Endothelial cell (in vitro differentiated cells): ENCODE results near the gene CDK6. TPM values are rescaled to one million over a fixed set of nuclear protein-coding genes. Genes with fewer than 3 reads are reported as not detected.
"Not testable (repeated sequence)": the region's sequence is repeated elsewhere in the genome, so short reads cannot be mapped to it uniquely, and the experiment has no call there.

Experiments
- DNase-seq: peaks from one replicate; pipeline ENCODE4 v3.0.0; 2021; ENCODE audit warnings: low spot score
- H3K27ac Mint-ChIP-seq: one replicate; pipeline ENCODE4 v1.8.0; 2021; ENCODE audit warnings: mixed read lengths, inconsistent platforms; ENCODE audit not compliant: unreplicated experiment
- H3K27me3 Mint-ChIP-seq: one replicate; pipeline ENCODE4 v1.8.0; 2021; ENCODE audit warnings: mild to moderate bottlenecking, moderate library complexity, mixed read lengths, inconsistent platforms; ENCODE audit not compliant: unreplicated experiment
- H3K36me3 Mint-ChIP-seq: one replicate; pipeline ENCODE4 v1.8.0; 2021; ENCODE audit warnings: mild to moderate bottlenecking, low read depth, mixed read lengths, inconsistent platforms; ENCODE audit not compliant: unreplicated experiment
- H3K4me1 Mint-ChIP-seq: one replicate; pipeline ENCODE4 v1.8.0; 2021; ENCODE audit warnings: mild to moderate bottlenecking, mixed read lengths, inconsistent platforms; ENCODE audit not compliant: unreplicated experiment
- H3K4me3 Mint-ChIP-seq: one replicate; pipeline ENCODE4 v1.8.0; 2021; ENCODE audit warnings: mild to moderate bottlenecking, mixed read lengths, inconsistent platforms; ENCODE audit not compliant: unreplicated experiment
- H3K9me3 Mint-ChIP-seq: one replicate; pipeline ENCODE4 v1.8.0; 2021; ENCODE audit warnings: mixed read lengths, inconsistent platforms; ENCODE audit not compliant: unreplicated experiment
- total RNA-seq: library from RNA; stranded (reverse); fragmentation: NEBNext Ultra II Directional; extraction: Animal tissue kit (Norgen Biotek cat#: 25700); gene quantifications from one replicate; pipeline ENCODE4 v1.2.1, GENCODE V29; 2021; ENCODE audit not compliant: unreplicated experiment
- TF ChIP-seq, protein P1 (sequence below): fragments of 200-600 bp; sonication (generic); IDR thresholded peaks from one replicate; pipeline ENCODE4 v1.5.0; 2021; ENCODE audit warnings: antibody characterized with exemption; ENCODE audit not compliant: unreplicated experiment

Gene CDK6
- total RNA-seq, 1 donor from 2014 or later = 32.6 TPM

- Mint-ChIP-seq H3K4me1 (no peaks in the 10 kb centered on the region), H3K27me3 (no peaks in the 10 kb centered on the region), H3K27ac (no peak overlapping the region), H3K9me3 (no peaks in the 10 kb centered on the region), H3K4me3 (no peak overlapping the region), H3K36me3 (no peaks in the 10 kb centered on the region)
- no peak for DNase-seq
- TF ChIP-seq, protein P1, sequence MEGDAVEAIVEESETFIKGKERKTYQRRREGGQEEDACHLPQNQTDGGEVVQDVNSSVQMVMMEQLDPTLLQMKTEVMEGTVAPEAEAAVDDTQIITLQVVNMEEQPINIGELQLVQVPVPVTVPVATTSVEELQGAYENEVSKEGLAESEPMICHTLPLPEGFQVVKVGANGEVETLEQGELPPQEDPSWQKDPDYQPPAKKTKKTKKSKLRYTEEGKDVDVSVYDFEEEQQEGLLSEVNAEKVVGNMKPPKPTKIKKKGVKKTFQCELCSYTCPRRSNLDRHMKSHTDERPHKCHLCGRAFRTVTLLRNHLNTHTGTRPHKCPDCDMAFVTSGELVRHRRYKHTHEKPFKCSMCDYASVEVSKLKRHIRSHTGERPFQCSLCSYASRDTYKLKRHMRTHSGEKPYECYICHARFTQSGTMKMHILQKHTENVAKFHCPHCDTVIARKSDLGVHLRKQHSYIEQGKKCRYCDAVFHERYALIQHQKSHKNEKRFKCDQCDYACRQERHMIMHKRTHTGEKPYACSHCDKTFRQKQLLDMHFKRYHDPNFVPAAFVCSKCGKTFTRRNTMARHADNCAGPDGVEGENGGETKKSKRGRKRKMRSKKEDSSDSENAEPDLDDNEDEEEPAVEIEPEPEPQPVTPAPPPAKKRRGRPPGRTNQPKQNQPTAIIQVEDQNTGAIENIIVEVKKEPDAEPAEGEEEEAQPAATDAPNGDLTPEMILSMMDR = no peak
These were observed 38.2 kb upstream of the CDK6 start for GRCh38 chr7:92874567-92874966.

GRCh38 chr7:92873776-92874175 is 37.4 kb upstream of the CDK6 start:
- no peaks in the 10 kb centered on the region for H3K9me3 Mint-ChIP-seq
- no peak overlapping the region for H3K27ac Mint-ChIP-seq
- H3K4me1 Mint-ChIP-seq = no peaks in the 10 kb centered on the region
- TF ChIP-seq, protein P1 = no peak
- DNase-seq = no peak
- H3K4me3 Mint-ChIP-seq = no peak overlapping the region
- H3K36me3 Mint-ChIP-seq = no peaks in the 10 kb centered on the region
- no peaks in the 10 kb centered on the region for H3K27me3 Mint-ChIP-seq

- TF ChIP-seq, protein P1 = no peak
- DNase-seq = no peak
- H3K9me3 Mint-ChIP-seq = no peaks in the 10 kb centered on the region
- peaks cover 4% of the 10 kb centered on the region for H3K36me3 Mint-ChIP-seq
- no peak overlapping the region for H3K4me3 Mint-ChIP-seq
- no peak overlapping the region for H3K27ac Mint-ChIP-seq
- H3K27me3 Mint-ChIP-seq = no peaks in the 10 kb centered on the region
- H3K4me1 Mint-ChIP-seq = no peaks in the 10 kb centered on the region
These were observed 36.3 kb upstream of the CDK6 start for GRCh38 chr7:92872701-92873100.

DNA sequence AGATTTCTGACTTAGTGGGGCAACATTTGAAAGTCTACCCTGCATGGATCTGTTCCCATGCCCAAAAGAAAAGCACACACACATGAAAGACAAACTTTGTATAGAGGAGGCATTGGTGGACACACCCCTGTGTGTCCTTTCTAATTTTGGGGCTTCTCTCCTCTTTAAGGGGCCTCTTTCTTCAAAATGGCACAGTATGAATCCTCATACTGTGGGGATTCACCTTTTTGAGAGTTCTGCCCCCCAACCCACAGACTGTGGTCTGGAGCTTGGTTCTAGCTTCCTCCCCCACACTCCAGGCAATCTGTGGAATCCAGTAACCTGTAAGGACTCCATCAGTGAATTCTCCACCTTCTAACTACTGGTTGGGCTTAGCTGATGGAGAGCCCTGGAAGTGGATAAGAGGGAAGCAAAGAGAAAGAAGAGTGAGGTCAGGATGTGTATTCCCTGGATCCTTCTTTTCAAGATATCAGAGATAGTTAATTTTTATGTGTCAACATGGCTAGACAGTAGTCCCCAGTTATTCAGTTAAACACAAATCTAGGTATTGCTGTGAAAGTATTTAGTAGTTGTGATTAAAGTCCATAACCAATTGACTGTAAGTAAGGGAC is 32.4 kb upstream of the CDK6 start:
- H3K27ac Mint-ChIP-seq = no peak overlapping the region
- DNase-seq = no peak
- no peaks in the 10 kb centered on the region for H3K27me3 Mint-ChIP-seq
- no peaks in the 10 kb centered on the region for H3K4me1 Mint-ChIP-seq
- peaks cover 4% of the 10 kb centered on the region for H3K36me3 Mint-ChIP-seq
- TF ChIP-seq, protein P1 = no peak
- H3K9me3 Mint-ChIP-seq = no peaks in the 10 kb centered on the region
- H3K4me3 Mint-ChIP-seq = peak overlapping the region; percentile 35

DNA sequence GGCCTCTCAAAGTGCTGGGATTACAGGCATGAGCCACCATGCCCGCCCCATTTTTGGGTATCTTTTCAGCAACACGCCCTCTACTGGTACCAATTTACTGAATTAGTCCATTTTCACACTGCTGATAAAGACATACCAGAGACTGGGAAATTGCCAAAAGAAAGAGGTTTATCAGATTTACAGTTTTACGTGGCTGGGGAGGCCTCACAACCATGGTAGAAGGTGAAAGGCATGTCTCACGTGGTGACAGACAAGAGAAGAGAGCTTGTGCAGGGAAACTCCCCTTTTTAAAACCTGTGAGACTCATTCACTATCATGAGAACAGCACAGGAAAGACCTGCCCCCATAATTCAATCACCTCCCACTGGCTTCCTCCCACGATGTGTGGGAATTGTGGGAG is 27.8 kb upstream of the CDK6 start:
- not testable (repeated sequence) for H3K27me3 Mint-ChIP-seq, DNase-seq

More for the DNA sequence above, 27.8 kb upstream of the CDK6 start:
- H3K36me3 Mint-ChIP-seq, H3K27ac Mint-ChIP-seq, H3K9me3 Mint-ChIP-seq, H3K4me1 Mint-ChIP-seq, H3K4me3 Mint-ChIP-seq: not testable (repeated sequence)
- TF ChIP-seq, protein P1 = peak; percentile 52
